Endodermal cell (in vitro differentiated cells): ENCODE results near the gene CCDC144A. TPM values are rescaled to one million over a fixed set of nuclear protein-coding genes. Genes with fewer than 3 reads are reported as not detected.
A peak's percentile ranks its signal among the peaks of the same experiment; 100 is the strongest.
"Not testable (repeated sequence)": the region's sequence is repeated elsewhere in the genome, so short reads cannot be mapped to it uniquely, and the experiment has no call there.

Experiments used
- DNase-seq: peaks from one replicate; pipeline ENCODE4 v3.0.0-alpha.2; 2017
- H3K27ac ChIP-seq: 2 replicates; pipeline ENCODE4 v1.5.1; 2013; ENCODE audit warnings: mild to moderate bottlenecking, low read depth, low read length, moderate library complexity
- H3K27me3 ChIP-seq: 2 replicates; pipeline ENCODE4 v1.6.1; 2013; ENCODE audit warnings: mild to moderate bottlenecking, low read length, moderate library complexity; ENCODE audit not compliant: insufficient read depth, control insufficient read depth, poor library complexity, severe bottlenecking
- H3K36me3 ChIP-seq: 2 replicates; pipeline ENCODE4 v1.7.0; 2013; ENCODE audit warnings: mild to moderate bottlenecking, low read length, moderate library complexity; ENCODE audit not compliant: control insufficient read depth, insufficient read depth
- H3K4me1 ChIP-seq: one replicate; pipeline ENCODE4 v1.7.0; 2013; ENCODE audit warnings: low read length; ENCODE audit not compliant: control insufficient read depth, insufficient read depth
- H3K4me3 ChIP-seq: 2 replicates; pipeline ENCODE4 v1.5.1; 2013; ENCODE audit warnings: mild to moderate bottlenecking, low read length, moderate library complexity
- H3K9ac ChIP-seq: 2 replicates; pipeline ENCODE4 v1.6.1; 2013; ENCODE audit warnings: mild to moderate bottlenecking, low read length, moderate library complexity; ENCODE audit not compliant: poor library complexity, severe bottlenecking; ENCODE audit errors: extremely low read depth
- H3K9me3 ChIP-seq: 2 replicates; pipeline ENCODE4 v1.6.1; 2013; ENCODE audit warnings: mild to moderate bottlenecking, low read length, moderate library complexity; ENCODE audit not compliant: control insufficient read depth
- H3K27ac Mint-ChIP-seq: 2 replicates; pipeline ENCODE4 v1.8.0; 2020; ENCODE audit warnings: mixed read lengths
- H3K27me3 Mint-ChIP-seq: 2 replicates; pipeline ENCODE4 v1.8.0; 2021; ENCODE audit warnings: mild to moderate bottlenecking, mixed read lengths; ENCODE audit not compliant: insufficient read depth
- H3K36me3 Mint-ChIP-seq: 2 replicates; pipeline ENCODE4 v1.8.0; 2020; ENCODE audit warnings: low read depth, mixed read lengths
- H3K4me1 Mint-ChIP-seq: 2 replicates; pipeline ENCODE4 v1.8.0; 2020; ENCODE audit warnings: mixed read lengths
- H3K4me3 Mint-ChIP-seq: 2 replicates; pipeline ENCODE4 v1.8.0; 2020; ENCODE audit warnings: mild to moderate bottlenecking, moderate library complexity, mixed read lengths
- H3K9me3 Mint-ChIP-seq: 2 replicates; pipeline ENCODE4 v1.8.0; 2020; ENCODE audit warnings: mild to moderate bottlenecking, mixed read lengths
- CTCF ChIP-seq: fragments of 200-600 bp; sonication (generic); conservative IDR thresholded peaks from 2 replicates; pipeline ENCODE4 v1.5.0; 2021; ENCODE audit warnings: antibody characterized with exemption, mild to moderate bottlenecking
- WGBS, 2 experiments: methylation state at CpG; one replicate each; pipeline versions ENCODE4 v1.1.5 to v1.1.7; 2013; ENCODE audit warnings: missing lambda C conversion rate in 2 of 2, mixed read lengths in 1 of 2; ENCODE audit not compliant: insufficient coverage in 1 of 2, insufficient read length in 1 of 2; 5-methylcytosine and 5-hydroxymethylcytosine counted together
- total RNA-seq, 2 donors: library from RNA; stranded (reverse); fragmentation: NEBNext Ultra II Directional in 1 of 2; extraction: Animal tissue kit (Norgen Biotek cat#: 25700) in 1 of 2; gene quantifications; 2 replicates in 1 of 2; 3 replicates in 1 of 2; pipeline ENCODE4 v1.2.1, GENCODE V29; 2021

The CCDC144A gene
- total RNA-seq, 2 donors from 2014 or later, result 0.81 to 1.3 TPM

- not testable (repeated sequence) for H3K27ac Mint-ChIP-seq, H3K27me3 Mint-ChIP-seq
- WGBS, 2 experiments, result 96% methylated on average over 4 of the region's 9 CpGs; no CpG with 5 or more reads in 1 of the 2 experiments
These were observed 117.6 kb downstream of the CCDC144A start for GRCh38 chr17:16807620-16808019.

GRCh38 chr17:16810236-16810635, 120.2 kb downstream of the CCDC144A start:
- DNase-seq, result peak; percentile 15
- not testable (repeated sequence) for H3K9ac ChIP-seq, H3K4me1 ChIP-seq, H3K4me3 ChIP-seq, H3K36me3 Mint-ChIP-seq, H3K27me3 Mint-ChIP-seq, H3K9me3 Mint-ChIP-seq, H3K27ac Mint-ChIP-seq, H3K36me3 ChIP-seq, H3K9me3 ChIP-seq, H3K27me3 ChIP-seq, H3K4me3 Mint-ChIP-seq, H3K27ac ChIP-seq, H3K4me1 Mint-ChIP-seq
- WGBS, 2 experiments, result 97% methylated on average over 4 of the region's 5 CpGs; no CpG with 5 or more reads in 1 of the 2 experiments

More at GRCh38 chr17:16807620-16808019, 117.6 kb downstream of the CCDC144A start:
- H3K27me3 ChIP-seq, DNase-seq, H3K27ac ChIP-seq, H3K4me1 ChIP-seq, H3K36me3 ChIP-seq, H3K4me3 ChIP-seq, H3K9ac ChIP-seq, H3K4me1 Mint-ChIP-seq, H3K9me3 ChIP-seq, H3K4me3 Mint-ChIP-seq, H3K9me3 Mint-ChIP-seq, H3K36me3 Mint-ChIP-seq: not testable (repeated sequence)

DNA sequence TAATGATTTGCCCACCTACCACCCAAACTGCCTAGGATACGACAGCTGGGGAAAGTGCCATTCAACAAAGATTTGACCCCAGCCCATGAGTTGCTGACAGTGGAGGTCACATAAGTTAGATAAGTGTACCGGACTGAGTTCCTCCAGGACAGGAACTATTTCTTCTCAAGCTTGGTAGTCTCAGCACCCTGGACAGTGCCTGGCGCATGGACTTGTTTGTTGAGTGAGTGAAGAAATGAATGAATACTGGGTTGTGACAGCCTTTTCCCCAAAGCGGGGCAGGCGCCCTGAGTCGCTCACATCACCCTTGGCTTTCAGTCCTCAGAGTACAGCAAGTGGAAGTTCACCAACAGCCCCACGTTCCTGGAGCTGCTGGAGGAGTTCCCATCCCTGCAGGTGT, 122.1 kb downstream of the CCDC144A start:
- WGBS, 2 experiments, result 33 to 61% methylated on average over 1 to 4 of the region's 7 CpGs
- not testable (repeated sequence) for H3K9me3 ChIP-seq, H3K36me3 Mint-ChIP-seq, H3K27ac ChIP-seq, H3K4me3 ChIP-seq, H3K27me3 Mint-ChIP-seq, H3K27me3 ChIP-seq, H3K27ac Mint-ChIP-seq, H3K9ac ChIP-seq, H3K36me3 ChIP-seq, H3K4me1 Mint-ChIP-seq, H3K9me3 Mint-ChIP-seq, H3K4me3 Mint-ChIP-seq, H3K4me1 ChIP-seq
- DNase-seq, result peak; percentile 97

- no peak overlapping the region for H3K9ac ChIP-seq
- TF ChIP-seq CTCF, result no peak
- H3K27me3 ChIP-seq, result no peaks in the 10 kb centered on the region
- no peaks in the 10 kb centered on the region for H3K36me3 ChIP-seq
- DNase-seq, result peak; percentile 43
- H3K4me3 ChIP-seq, result no peak overlapping the region
- no peaks in the 10 kb centered on the region for H3K9me3 Mint-ChIP-seq
- peaks cover 18% of the 10 kb centered on the region for H3K4me1 Mint-ChIP-seq
- H3K27me3 Mint-ChIP-seq, result peaks cover 14% of the 10 kb centered on the region
- WGBS, 2 experiments, result 84 to 100% methylated on average over 3 to 7 of the region's 7 CpGs
- no peaks in the 10 kb centered on the region for H3K36me3 Mint-ChIP-seq
- peaks cover 9% of the 10 kb centered on the region for H3K4me1 ChIP-seq
- no peak overlapping the region for H3K4me3 Mint-ChIP-seq
- H3K27ac ChIP-seq, result no peak overlapping the region
- no peak overlapping the region for H3K27ac Mint-ChIP-seq
- H3K9me3 ChIP-seq, result no peaks in the 10 kb centered on the region
These were observed 124.4 kb downstream of the CCDC144A start for GRCh38 chr17:16814439-16814838.
